Endothelial cell of umbilical vein (primary cell): ENCODE measurements around the gene ADCY9. TPM values are rescaled to one million over a fixed set of nuclear protein-coding genes. Genes with fewer than 3 reads are reported as not detected.

ENCODE experiments used
- BruUV-seq: library from RNA; stranded (reverse); fragments of 400-500 nt; replicated peaks from 2 replicates; lab custom pipeline; 2021; lab: Mats Ljungman, UMichigan
- CTCF ChIA-PET: fragments of 300-600, 350-600 bp; sonication (Branson Sonifier 250); formaldehyde crosslinking; loops from one replicate; lab custom pipeline; 2021; ENCODE audit warnings: antibody characterized with exemption, inconsistent platforms; lab: Charles Lee
- POLR2A ChIA-PET: fragments of 300-600, 350-600 bp; sonication (Branson Sonifier 250); formaldehyde crosslinking; loops from one replicate; lab custom pipeline; 2021; ENCODE audit warnings: antibody characterized with exemption, inconsistent platforms; lab: Charles Lee
- DNase-seq: peaks from one replicate; pipeline ENCODE4 v3.0.0-alpha.2; 2011; ENCODE audit warnings: low read depth, low spot score
- FAIRE-seq: peaks from 2 replicates; lab custom pipeline; 2011; peaks lifted over from hg19 to GRCh38; lab: Jason Lieb, UNC
- H2AFZ ChIP-seq: 2 replicates; pipeline ENCODE4 v1.6.0; 2012; ENCODE audit warnings: low read depth, low read length, control low read depth, inconsistent platforms
- H3K27ac ChIP-seq: 2 replicates; pipeline ENCODE4 v1.5.1; 2011; ENCODE audit warnings: low read depth, mild to moderate bottlenecking, control low read depth, low read length, moderate library complexity; ENCODE audit not compliant: insufficient read depth
- H3K27me3 ChIP-seq, 2 experiments: 2 replicates each; pipeline versions ENCODE4 v1.6.0 to v1.6.1; 2011; ENCODE audit warnings: low read length in 2 of 2, mixed read lengths in 1 of 2; ENCODE audit not compliant: control insufficient read depth in 2 of 2, insufficient read depth in 2 of 2
- H3K36me3 ChIP-seq, 2 experiments: 2 replicates in 1 of 2; 3 replicates in 1 of 2; pipeline ENCODE4 v1.5.1; 2011; ENCODE audit warnings: low read length in 2 of 2, mild to moderate bottlenecking in 1 of 2, moderate library complexity in 1 of 2; ENCODE audit not compliant: control insufficient read depth in 2 of 2, insufficient read depth in 2 of 2; ENCODE audit errors: extremely low read depth in 1 of 2
- H3K4me1 ChIP-seq: 3 replicates; pipeline ENCODE4 v1.5.1; 2011; ENCODE audit warnings: mild to moderate bottlenecking, low read length; ENCODE audit not compliant: control insufficient read depth, insufficient read depth; ENCODE audit errors: extremely low read depth
- H3K4me2 ChIP-seq: 2 replicates; pipeline ENCODE4 v1.6.1; 2011; ENCODE audit warnings: low read length, control low read depth, mixed read lengths; ENCODE audit not compliant: insufficient read depth
- H3K4me3 ChIP-seq, 3 experiments: fragments of 200-600 bp in 1 of 3; sonication (generic), shearing (Covaris generic) in 1 of 3; replicated peaks in 1 of 3; 2 replicates each; pipeline ENCODE4 v1.5.1; 2011 to 2016; ENCODE audit warnings: control low read depth in 3 of 3, low read length in 3 of 3, mild to moderate bottlenecking in 2 of 3, inconsistent platforms in 1 of 3, low read depth in 1 of 3, moderate library complexity in 1 of 3; ENCODE audit not compliant: insufficient read depth in 1 of 3
- H3K79me2 ChIP-seq: 2 replicates; pipeline ENCODE4 v1.6.0; 2012; ENCODE audit warnings: low read length, inconsistent platforms; ENCODE audit not compliant: control insufficient read depth, insufficient read depth
- H3K9ac ChIP-seq: replicated peaks from 2 replicates; pipeline ENCODE3; 2011; ENCODE audit warnings: low read length, control low read depth; ENCODE audit not compliant: insufficient read depth; ENCODE audit errors: extremely low read depth
- H3K9me1 ChIP-seq: replicated peaks from 3 replicates; pipeline ENCODE4 v1.6.0; 2011; ENCODE audit warnings: mild to moderate bottlenecking, low read length; ENCODE audit not compliant: control insufficient read depth, insufficient read depth; ENCODE audit errors: extremely low read depth
- H3K9me3 ChIP-seq: replicated peaks from 2 replicates; pipeline ENCODE4 v1.5.1; 2012; ENCODE audit warnings: low read length, inconsistent platforms; ENCODE audit not compliant: control insufficient read depth, insufficient read depth
- H4K20me1 ChIP-seq: replicated peaks from 2 replicates; pipeline ENCODE3; 2011; ENCODE audit warnings: mild to moderate bottlenecking, low read length; ENCODE audit not compliant: control insufficient read depth, insufficient read depth; ENCODE audit errors: extremely low read depth
- CTCF ChIP-seq, 2 donors: IDR thresholded peaks; 1 replicate in 1 of 2; 2 replicates in 1 of 2; pipeline ENCODE4 v1.5.1; 2011; ENCODE audit warnings: low read length in 2 of 2, mild to moderate bottlenecking in 2 of 2, moderate library complexity in 2 of 2, control low read depth in 1 of 2, inconsistent platforms in 1 of 2, low read depth in 1 of 2; ENCODE audit not compliant: insufficient read depth in 1 of 2; ENCODE audit errors: extremely low read depth in 1 of 2
- EZH2 ChIP-seq: IDR thresholded peaks from 2 replicates; pipeline ENCODE4 v1.6.1; 2012; ENCODE audit warnings: borderline replicate concordance, low read depth, mild to moderate bottlenecking, moderate library complexity, low read length, inconsistent platforms; ENCODE audit not compliant: severe bottlenecking
- FOS ChIP-seq: IDR thresholded peaks from 2 replicates; pipeline ENCODE4 v1.6.1; 2011; ENCODE audit warnings: mild to moderate bottlenecking, low read length, moderate library complexity, borderline replicate concordance; ENCODE audit not compliant: insufficient read depth
- GATA2 ChIP-seq: IDR thresholded peaks from 2 replicates; pipeline ENCODE4 v1.7.0; 2011; ENCODE audit warnings: low read depth, mild to moderate bottlenecking, moderate library complexity, mixed read lengths, low read length; ENCODE audit not compliant: insufficient read length, insufficient read depth
- JUN ChIP-seq: IDR thresholded peaks from 2 replicates; pipeline ENCODE4 v1.6.1; 2011; ENCODE audit warnings: borderline replicate concordance, low read depth; ENCODE audit not compliant: insufficient read length, insufficient read depth
- MYC ChIP-seq: IDR thresholded peaks from one replicate; pipeline ENCODE4 v1.6.1; 2011; ENCODE audit warnings: mild to moderate bottlenecking, low read depth, low read length
- POLR2A ChIP-seq: IDR thresholded peaks from 2 replicates; pipeline ENCODE4 v1.6.1; 2012; ENCODE audit warnings: low read depth, mild to moderate bottlenecking, control low read depth, low read length
- POLR2AphosphoS5 ChIP-seq: IDR thresholded peaks from 2 replicates; pipeline ENCODE4 v1.6.1; 2012; ENCODE audit warnings: low read depth, mild to moderate bottlenecking, control low read depth, low read length, moderate library complexity; ENCODE audit not compliant: insufficient read depth
- dilution Hi-C: fragments of 300-500 bp; cut with MboI; formaldehyde crosslinking; loops from one replicate; pipeline ENCODE4 v1.15.0; 2019; ENCODE audit warnings: low sequenced_read_pairs; ENCODE audit not compliant: extremely low pct_ligation_motif_present
- intact Hi-C: fragments of 100-400 bp; cut with micrococcal nuclease; formaldehyde crosslinking; loops from one replicate; pipeline ENCODE4 v1.10.0; 2022
- polyA plus RNA-seq, 4 experiments: library from polyadenylated mRNA; depleted of rRNA in 3 of 4; stranded (reverse) in 3 of 4; unstranded in 1 of 4; fragments of >200 nt; gene quantifications; 2 replicates each; pipeline versions ENCODE4 v1.2.1 to v1.2.3, GENCODE V29; 2011 to 2012; ENCODE audit warnings: missing spikeins in 1 of 4
- total RNA-seq: library from RNA; stranded (reverse); gene quantifications from 2 replicates; pipeline ENCODE4 v1.2.3, GENCODE V29; 2021
- TF ChIP-seq, protein P1 (sequence below): IDR thresholded peaks from 2 replicates; pipeline ENCODE4 v1.6.1; 2011; ENCODE audit not compliant: insufficient read depth, insufficient read length

Gene ADCY9
- total and polyA plus RNA-seq, 2 donors (not counting 3 experiments of a cell fraction or from before 2014, with no cell fraction given), result 6.8 to 14.0 TPM

GRCh38 chr16:3980253-3981111 is 135.8 kb downstream of the ADCY9 start:
- CTCF ChIA-PET, result interaction anchor here (1.3 to 1.4 kb wide), 3 partner anchors 9 to 422 kb away, joined by 3 to 4 read pairs (median 3); no protein-coding TSS in a partner anchor
- no peaks in the 10 kb centered on the region for H3K27me3 ChIP-seq
- H3K36me3 ChIP-seq, result no peaks in the 10 kb centered on the region
- H3K4me1 ChIP-seq, result no peaks in the 10 kb centered on the region
- no peak overlapping the region for H3K4me3 ChIP-seq
- no peak for TF ChIP-seq POLR2A
- no peak for TF ChIP-seq GATA2
- TF ChIP-seq POLR2AphosphoS5, result no peak
- no peak for TF ChIP-seq FOS
- no peak for TF ChIP-seq EZH2
- TF ChIP-seq, protein P1, sequence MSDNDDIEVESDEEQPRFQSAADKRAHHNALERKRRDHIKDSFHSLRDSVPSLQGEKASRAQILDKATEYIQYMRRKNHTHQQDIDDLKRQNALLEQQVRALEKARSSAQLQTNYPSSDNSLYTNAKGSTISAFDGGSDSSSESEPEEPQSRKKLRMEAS, result no peak
- TF ChIP-seq JUN, result no peak
- TF ChIP-seq MYC, result no peak
- no peak for TF ChIP-seq CTCF (IDR thresholded peaks at IDR 0.05; ENCODE audit: extremely low read depth in 1 of 2, insufficient read depth in 1 of 2, low read depth in 1 of 2, low read length in 2 of 2)
- FAIRE-seq (no peak), DNase-seq (no peak)
- H3K79me2 ChIP-seq, result no peaks in the 10 kb centered on the region
- dilution Hi-C loops, result no loop called here
- H3K9me3 ChIP-seq, result no peaks in the 10 kb centered on the region
- intact Hi-C loops, result no loop called here
- no peak overlapping the region for H2AFZ ChIP-seq
- no peak overlapping the region for H3K27ac ChIP-seq
- no TSS peak for BruUV-seq
- POLR2A ChIA-PET, result no interaction called here
- no peaks in the 10 kb centered on the region for H4K20me1 ChIP-seq
- no peak overlapping the region for H3K4me2 ChIP-seq
- no peak overlapping the region for H3K9ac ChIP-seq
- no peaks in the 10 kb centered on the region for H3K9me1 ChIP-seq
